ENCODE results near the gene MAPK13. TPM values are rescaled to one million over a fixed set of nuclear protein-coding genes. Genes with fewer than 3 reads are reported as not detected.

The MAPK13 gene
- total RNA-seq, 1 donor = 4.3 TPM

DNA sequence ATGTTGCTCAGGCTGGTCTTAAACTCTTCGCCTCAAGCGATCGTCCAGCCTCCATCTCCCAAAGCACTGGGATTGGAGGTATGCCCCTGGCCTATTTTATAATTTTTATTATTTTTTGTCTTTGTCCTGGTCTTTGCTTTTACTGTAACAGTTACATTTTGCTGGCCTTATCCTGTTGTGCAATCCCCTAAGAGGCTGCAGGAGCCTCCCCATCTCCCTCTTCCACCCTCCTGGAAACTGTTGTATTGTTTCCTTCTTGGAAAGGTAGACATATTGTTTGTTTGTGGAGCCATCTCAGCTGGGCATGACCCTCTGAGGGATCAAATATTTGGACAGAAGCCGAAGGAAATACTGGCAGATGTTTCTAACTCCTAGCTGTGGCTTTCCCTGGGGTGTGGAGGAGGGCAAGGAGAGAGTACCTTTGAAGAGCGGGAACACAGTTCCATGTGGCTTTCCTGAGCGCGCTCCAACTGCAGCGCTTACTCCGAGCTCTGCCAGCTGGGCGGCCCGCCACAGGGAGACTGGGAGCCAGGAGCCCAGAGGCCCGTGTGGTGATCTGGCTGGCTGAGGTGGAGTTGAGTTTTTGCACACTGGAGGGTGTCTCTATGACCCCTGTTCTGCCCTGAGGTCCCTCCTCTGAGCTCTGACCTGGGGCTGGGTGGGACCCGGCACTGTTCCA, 4.9 kb downstream of the MAPK13 start:
- H3K9me3 ChIP-seq (ENCODE audit: low read depth, low read length) = no peaks in the 10 kb centered on the region
- no peak overlapping the region for H3K27ac ChIP-seq (ENCODE audit: low read depth, low read length)
- no peak overlapping the region for H3K4me3 ChIP-seq (ENCODE audit: insufficient read depth, low read length)
- H4K20me1 ChIP-seq (ENCODE audit: insufficient read depth, low read length) = no peaks in the 10 kb centered on the region
- H3K79me2 ChIP-seq (ENCODE audit: insufficient read depth, low read length) = peaks cover 3% of the 10 kb centered on the region
- H2AFZ ChIP-seq (ENCODE audit: low read length) = no peak overlapping the region
- TF ChIP-seq, protein P1, sequence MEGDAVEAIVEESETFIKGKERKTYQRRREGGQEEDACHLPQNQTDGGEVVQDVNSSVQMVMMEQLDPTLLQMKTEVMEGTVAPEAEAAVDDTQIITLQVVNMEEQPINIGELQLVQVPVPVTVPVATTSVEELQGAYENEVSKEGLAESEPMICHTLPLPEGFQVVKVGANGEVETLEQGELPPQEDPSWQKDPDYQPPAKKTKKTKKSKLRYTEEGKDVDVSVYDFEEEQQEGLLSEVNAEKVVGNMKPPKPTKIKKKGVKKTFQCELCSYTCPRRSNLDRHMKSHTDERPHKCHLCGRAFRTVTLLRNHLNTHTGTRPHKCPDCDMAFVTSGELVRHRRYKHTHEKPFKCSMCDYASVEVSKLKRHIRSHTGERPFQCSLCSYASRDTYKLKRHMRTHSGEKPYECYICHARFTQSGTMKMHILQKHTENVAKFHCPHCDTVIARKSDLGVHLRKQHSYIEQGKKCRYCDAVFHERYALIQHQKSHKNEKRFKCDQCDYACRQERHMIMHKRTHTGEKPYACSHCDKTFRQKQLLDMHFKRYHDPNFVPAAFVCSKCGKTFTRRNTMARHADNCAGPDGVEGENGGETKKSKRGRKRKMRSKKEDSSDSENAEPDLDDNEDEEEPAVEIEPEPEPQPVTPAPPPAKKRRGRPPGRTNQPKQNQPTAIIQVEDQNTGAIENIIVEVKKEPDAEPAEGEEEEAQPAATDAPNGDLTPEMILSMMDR (IDR thresholded peaks at IDR 0.05; ENCODE audit: extremely low read depth, low read depth, low read length) = no peak
- no peak overlapping the region for H3K4me2 ChIP-seq (ENCODE audit: insufficient read depth, low read length)
- H3K27me3 ChIP-seq (ENCODE audit: insufficient read depth, low read length) = no peaks in the 10 kb centered on the region
- H3K4me1 ChIP-seq (ENCODE audit: insufficient read depth, low read length) = peaks cover 17% of the 10 kb centered on the region
- no peak for DNase-seq (ENCODE audit: insufficient read length, low spot score, missing footprints)
- peaks cover 7% of the 10 kb centered on the region for H3K36me3 ChIP-seq (ENCODE audit: insufficient read depth, low read length)

DNA sequence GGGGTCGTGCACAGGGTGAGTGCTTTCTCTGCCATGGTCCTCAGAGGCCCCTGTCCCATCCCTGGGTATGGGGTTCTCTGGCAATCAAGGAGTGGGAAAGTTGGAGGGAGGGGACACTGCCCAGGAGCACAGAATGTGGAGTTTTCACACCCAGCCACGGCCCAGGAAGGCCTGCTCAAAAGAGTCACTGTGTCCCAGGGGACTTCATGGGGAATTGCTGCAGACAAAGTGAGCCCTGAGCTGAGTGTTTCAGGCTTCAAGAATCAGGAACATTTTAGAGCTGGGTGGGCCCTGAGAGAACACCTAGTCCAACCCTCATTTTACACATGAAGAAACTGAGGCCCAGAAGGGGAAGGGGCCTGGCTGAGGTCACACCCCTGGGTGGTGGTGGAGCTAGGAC, 5.7 kb downstream of the MAPK13 start:
- no peak overlapping the region for H3K4me2 ChIP-seq (ENCODE audit: insufficient read depth, low read length)
- no peaks in the 10 kb centered on the region for H3K79me2 ChIP-seq (ENCODE audit: insufficient read depth, low read length)
- H3K9me3 ChIP-seq (ENCODE audit: low read depth, low read length) = no peaks in the 10 kb centered on the region
- DNase-seq (ENCODE audit: insufficient read length, low spot score, missing footprints) = no peak
- TF ChIP-seq, protein P1 (IDR thresholded peaks at IDR 0.05; ENCODE audit: extremely low read depth, low read depth, low read length) = no peak
- peaks cover 14% of the 10 kb centered on the region for H3K4me1 ChIP-seq (ENCODE audit: insufficient read depth, low read length)
- no peaks in the 10 kb centered on the region for H4K20me1 ChIP-seq (ENCODE audit: insufficient read depth, low read length)
- H2AFZ ChIP-seq (ENCODE audit: low read length) = no peak overlapping the region
- no peak overlapping the region for H3K4me3 ChIP-seq (ENCODE audit: insufficient read depth, low read length)
- no peaks in the 10 kb centered on the region for H3K27me3 ChIP-seq (ENCODE audit: insufficient read depth, low read length)
- H3K36me3 ChIP-seq (ENCODE audit: insufficient read depth, low read length) = peaks cover 7% of the 10 kb centered on the region
- H3K27ac ChIP-seq (ENCODE audit: low read depth, low read length) = no peak overlapping the region

DNA sequence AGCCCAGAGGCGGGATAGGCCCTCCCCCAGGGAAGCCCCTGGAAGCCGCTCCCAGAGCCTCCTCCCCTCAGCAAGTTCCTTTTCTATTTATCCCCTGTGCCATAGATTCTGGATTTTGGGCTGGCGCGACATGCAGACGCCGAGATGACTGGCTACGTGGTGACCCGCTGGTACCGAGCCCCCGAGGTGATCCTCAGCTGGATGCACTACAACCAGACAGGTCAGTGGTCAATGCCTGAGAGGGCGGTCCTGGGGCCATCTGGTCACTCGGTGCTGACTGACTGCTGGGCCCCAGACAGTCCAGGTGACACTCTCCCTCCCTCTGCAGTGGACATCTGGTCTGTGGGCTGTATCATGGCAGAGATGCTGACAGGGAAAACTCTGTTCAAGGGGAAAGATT, 6.2 kb downstream of the MAPK13 start:
- TF ChIP-seq, protein P1 (IDR thresholded peaks at IDR 0.05; ENCODE audit: extremely low read depth, low read depth, low read length) = no peak
- Histone ChIP-seq H4K20me1 (ENCODE audit: insufficient read depth, low read length) (no peaks in the 10 kb centered on the region), H3K4me1 (ENCODE audit: insufficient read depth, low read length) (peaks cover 9% of the 10 kb centered on the region), H2AFZ (ENCODE audit: low read length) (no peak overlapping the region), H3K4me3 (ENCODE audit: insufficient read depth, low read length) (no peak overlapping the region), H3K36me3 (ENCODE audit: insufficient read depth, low read length) (peaks cover 7% of the 10 kb centered on the region), H3K27ac (ENCODE audit: low read depth, low read length) (no peak overlapping the region), H3K9me3 (ENCODE audit: low read depth, low read length) (no peaks in the 10 kb centered on the region), H3K27me3 (ENCODE audit: insufficient read depth, low read length) (no peaks in the 10 kb centered on the region), H3K79me2 (ENCODE audit: insufficient read depth, low read length) (no peaks in the 10 kb centered on the region), H3K4me2 (ENCODE audit: insufficient read depth, low read length) (no peak overlapping the region)
- no peak for DNase-seq (ENCODE audit: insufficient read length, low spot score, missing footprints)

DNA sequence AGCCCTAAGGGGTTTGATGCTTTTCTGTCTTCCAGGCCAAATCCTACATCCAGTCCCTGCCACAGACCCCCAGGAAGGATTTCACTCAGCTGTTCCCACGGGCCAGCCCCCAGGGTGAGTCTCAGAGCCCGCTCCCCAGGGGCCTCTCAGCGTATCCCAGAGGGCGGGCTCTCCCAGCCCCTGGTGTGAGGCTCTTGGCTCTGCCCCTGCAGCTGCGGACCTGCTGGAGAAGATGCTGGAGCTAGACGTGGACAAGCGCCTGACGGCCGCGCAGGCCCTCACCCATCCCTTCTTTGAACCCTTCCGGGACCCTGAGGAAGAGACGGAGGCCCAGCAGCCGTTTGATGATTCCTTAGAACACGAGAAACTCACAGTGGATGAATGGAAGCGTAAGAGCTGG, 8.4 kb downstream of the MAPK13 start:
- DNase-seq (ENCODE audit: insufficient read length, low spot score, missing footprints) = no peak
- H3K79me2 ChIP-seq (ENCODE audit: insufficient read depth, low read length) = no peaks in the 10 kb centered on the region

More for the DNA sequence above, 8.4 kb downstream of the MAPK13 start:
- Histone ChIP-seq H3K9me3 (ENCODE audit: low read depth, low read length) (no peaks in the 10 kb centered on the region), H3K27ac (ENCODE audit: low read depth, low read length) (no peak overlapping the region), H3K36me3 (ENCODE audit: insufficient read depth, low read length) (peaks cover 7% of the 10 kb centered on the region), H3K27me3 (ENCODE audit: insufficient read depth, low read length) (no peaks in the 10 kb centered on the region), H3K4me3 (ENCODE audit: insufficient read depth, low read length) (no peak overlapping the region), H4K20me1 (ENCODE audit: insufficient read depth, low read length) (no peaks in the 10 kb centered on the region), H3K4me2 (ENCODE audit: insufficient read depth, low read length) (no peak overlapping the region), H2AFZ (ENCODE audit: low read length) (no peak overlapping the region), H3K4me1 (ENCODE audit: insufficient read depth, low read length) (no peaks in the 10 kb centered on the region)
- TF ChIP-seq, protein P1 (IDR thresholded peaks at IDR 0.05; ENCODE audit: extremely low read depth, low read depth, low read length) = no peak
